Panc1 (cell line): ENCODE data around the gene RBBP6.

ENCODE experiments used
- POLR2AphosphoS5 ChIP-seq: IDR thresholded peaks from 2 replicates; pipeline ENCODE4 v1.6.1; 2012; ENCODE audit warnings: mild to moderate bottlenecking, low read depth, low read length, moderate library complexity
- SIN3A ChIP-seq: IDR thresholded peaks from 2 replicates; pipeline ENCODE4 v1.6.1; 2012; ENCODE audit warnings: low read depth, mild to moderate bottlenecking, low read length, moderate library complexity, borderline replicate concordance; ENCODE audit not compliant: insufficient read depth
- TCF7L2 ChIP-seq: IDR thresholded peaks from 2 replicates; pipeline ENCODE4 v1.6.1; 2011; ENCODE audit warnings: mild to moderate bottlenecking, low read depth, low read length, inconsistent platforms
- TF ChIP-seq, protein P1 (sequence below): fragments of 450-650 bp; IDR thresholded peaks from 2 replicates; pipeline ENCODE4 v1.5.1; 2017; ENCODE audit warnings: mild to moderate bottlenecking
- TF ChIP-seq, protein P2 (sequence below), 2 experiments: IDR thresholded peaks; 2 replicates each; pipeline ENCODE4 v1.6.1; 2011 to 2012; ENCODE audit warnings: low read depth in 2 of 2, control low read depth in 1 of 2, low read length in 1 of 2, mild to moderate bottlenecking in 1 of 2, moderate library complexity in 1 of 2; ENCODE audit not compliant: insufficient read depth in 1 of 2

DNA sequence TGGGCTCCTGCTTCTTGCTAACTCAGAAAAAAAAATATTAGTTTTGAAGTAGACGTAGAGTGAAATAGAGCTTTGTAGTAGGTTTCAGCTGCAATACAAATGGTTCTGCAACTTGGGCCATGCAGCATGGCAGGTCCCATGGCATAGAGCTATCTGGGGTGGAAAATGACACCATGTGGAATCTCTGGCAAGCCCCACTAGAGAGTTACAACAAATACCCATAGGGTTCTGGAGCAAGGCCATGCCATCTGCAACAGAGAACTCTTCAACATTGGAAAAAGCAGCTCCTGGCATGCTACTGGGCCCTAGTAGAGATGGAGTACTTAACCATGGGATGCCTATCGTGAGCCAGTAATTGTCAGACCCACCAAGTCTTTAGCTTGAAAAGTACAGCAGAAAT lies 25.3 kb upstream of the RBBP6 start:
- TF ChIP-seq TCF7L2 (no peak), POLR2AphosphoS5 (no peak), SIN3A (no peak)
- TF ChIP-seq, protein P1, sequence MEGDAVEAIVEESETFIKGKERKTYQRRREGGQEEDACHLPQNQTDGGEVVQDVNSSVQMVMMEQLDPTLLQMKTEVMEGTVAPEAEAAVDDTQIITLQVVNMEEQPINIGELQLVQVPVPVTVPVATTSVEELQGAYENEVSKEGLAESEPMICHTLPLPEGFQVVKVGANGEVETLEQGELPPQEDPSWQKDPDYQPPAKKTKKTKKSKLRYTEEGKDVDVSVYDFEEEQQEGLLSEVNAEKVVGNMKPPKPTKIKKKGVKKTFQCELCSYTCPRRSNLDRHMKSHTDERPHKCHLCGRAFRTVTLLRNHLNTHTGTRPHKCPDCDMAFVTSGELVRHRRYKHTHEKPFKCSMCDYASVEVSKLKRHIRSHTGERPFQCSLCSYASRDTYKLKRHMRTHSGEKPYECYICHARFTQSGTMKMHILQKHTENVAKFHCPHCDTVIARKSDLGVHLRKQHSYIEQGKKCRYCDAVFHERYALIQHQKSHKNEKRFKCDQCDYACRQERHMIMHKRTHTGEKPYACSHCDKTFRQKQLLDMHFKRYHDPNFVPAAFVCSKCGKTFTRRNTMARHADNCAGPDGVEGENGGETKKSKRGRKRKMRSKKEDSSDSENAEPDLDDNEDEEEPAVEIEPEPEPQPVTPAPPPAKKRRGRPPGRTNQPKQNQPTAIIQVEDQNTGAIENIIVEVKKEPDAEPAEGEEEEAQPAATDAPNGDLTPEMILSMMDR: no peak
- TF ChIP-seq, protein P2, sequence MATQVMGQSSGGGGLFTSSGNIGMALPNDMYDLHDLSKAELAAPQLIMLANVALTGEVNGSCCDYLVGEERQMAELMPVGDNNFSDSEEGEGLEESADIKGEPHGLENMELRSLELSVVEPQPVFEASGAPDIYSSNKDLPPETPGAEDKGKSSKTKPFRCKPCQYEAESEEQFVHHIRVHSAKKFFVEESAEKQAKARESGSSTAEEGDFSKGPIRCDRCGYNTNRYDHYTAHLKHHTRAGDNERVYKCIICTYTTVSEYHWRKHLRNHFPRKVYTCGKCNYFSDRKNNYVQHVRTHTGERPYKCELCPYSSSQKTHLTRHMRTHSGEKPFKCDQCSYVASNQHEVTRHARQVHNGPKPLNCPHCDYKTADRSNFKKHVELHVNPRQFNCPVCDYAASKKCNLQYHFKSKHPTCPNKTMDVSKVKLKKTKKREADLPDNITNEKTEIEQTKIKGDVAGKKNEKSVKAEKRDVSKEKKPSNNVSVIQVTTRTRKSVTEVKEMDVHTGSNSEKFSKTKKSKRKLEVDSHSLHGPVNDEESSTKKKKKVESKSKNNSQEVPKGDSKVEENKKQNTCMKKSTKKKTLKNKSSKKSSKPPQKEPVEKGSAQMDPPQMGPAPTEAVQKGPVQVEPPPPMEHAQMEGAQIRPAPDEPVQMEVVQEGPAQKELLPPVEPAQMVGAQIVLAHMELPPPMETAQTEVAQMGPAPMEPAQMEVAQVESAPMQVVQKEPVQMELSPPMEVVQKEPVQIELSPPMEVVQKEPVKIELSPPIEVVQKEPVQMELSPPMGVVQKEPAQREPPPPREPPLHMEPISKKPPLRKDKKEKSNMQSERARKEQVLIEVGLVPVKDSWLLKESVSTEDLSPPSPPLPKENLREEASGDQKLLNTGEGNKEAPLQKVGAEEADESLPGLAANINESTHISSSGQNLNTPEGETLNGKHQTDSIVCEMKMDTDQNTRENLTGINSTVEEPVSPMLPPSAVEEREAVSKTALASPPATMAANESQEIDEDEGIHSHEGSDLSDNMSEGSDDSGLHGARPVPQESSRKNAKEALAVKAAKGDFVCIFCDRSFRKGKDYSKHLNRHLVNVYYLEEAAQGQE (IDR thresholded peaks at IDR 0.05; ENCODE audit: insufficient read depth in 1 of 2, low read depth in 2 of 2, low read length in 1 of 2): no peak
